ENCODE data around the gene SLC30A4. TPM values are rescaled to one million over a fixed set of nuclear protein-coding genes. Genes with fewer than 3 reads are reported as not detected.

Gene SLC30A4, protein sequence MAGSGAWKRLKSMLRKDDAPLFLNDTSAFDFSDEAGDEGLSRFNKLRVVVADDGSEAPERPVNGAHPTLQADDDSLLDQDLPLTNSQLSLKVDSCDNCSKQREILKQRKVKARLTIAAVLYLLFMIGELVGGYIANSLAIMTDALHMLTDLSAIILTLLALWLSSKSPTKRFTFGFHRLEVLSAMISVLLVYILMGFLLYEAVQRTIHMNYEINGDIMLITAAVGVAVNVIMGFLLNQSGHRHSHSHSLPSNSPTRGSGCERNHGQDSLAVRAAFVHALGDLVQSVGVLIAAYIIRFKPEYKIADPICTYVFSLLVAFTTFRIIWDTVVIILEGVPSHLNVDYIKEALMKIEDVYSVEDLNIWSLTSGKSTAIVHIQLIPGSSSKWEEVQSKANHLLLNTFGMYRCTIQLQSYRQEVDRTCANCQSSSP
- 1 to 10 TPM; 1.8 to 4.5 (median 3.0) TPM for total RNA-seq
- long read RNA-seq, partial matches to known transcripts = 0 of 1 reads
- long read RNA-seq, other reads (novel, unspliced or antisense) = 1 of 1 reads

DNA sequence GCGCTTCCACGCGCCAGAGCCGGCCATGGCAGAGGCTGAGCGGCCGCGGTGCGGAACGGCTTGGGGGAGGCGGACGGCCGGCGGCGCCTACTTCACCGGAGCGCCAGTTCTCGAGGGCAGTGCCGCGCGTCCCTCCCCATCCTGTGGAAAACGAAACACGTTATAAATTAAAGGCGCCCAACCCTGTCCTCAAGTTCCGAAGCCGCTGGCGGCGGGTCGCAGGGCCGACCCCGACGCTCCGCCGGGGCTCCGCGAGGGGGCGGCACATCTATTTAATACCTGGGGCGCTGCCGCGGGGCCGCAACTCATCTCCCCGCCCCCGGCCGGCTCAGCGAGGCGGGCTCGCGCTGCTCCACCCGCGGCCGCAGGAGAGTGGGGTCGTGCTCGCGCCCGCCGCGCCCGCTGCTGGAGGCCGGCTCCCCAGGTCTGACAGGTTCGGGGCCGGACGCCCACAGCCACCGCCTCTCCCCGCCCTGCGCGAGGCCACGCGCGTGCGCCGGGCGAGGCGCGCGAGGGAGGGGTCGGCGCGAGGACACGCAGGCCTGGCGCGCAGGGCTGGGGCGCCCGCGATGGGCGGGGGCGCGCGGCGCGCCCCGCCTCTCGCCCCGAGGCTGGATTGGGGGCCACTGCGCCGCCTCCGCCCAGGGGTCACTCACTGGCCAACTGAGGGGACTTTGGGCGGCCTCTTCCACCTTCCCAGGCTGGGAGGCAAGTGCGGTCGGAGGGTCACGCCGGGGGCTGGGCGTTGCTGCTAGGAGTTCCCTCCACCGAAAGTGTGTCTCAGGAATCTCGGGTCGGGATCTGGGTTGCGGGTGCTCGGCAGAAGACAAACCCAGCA is at the start of gene SLC30A4:
Gene SLC30A4 (minus strand): TSS at position 428 of the 838 bp plus-strand sequence. CDS start 401 bp downstream, at position 27.
- whole genome bisulfite sequencing (ENCODE audit: insufficient coverage, low coverage, low lambda C conversion rate, missing lambda C conversion rate) = 0% methylated on average over 12 of the region's 106 CpGs
- Histone ChIP-seq H3K9me3 (no peaks in the 10 kb centered on the region), H3K4me1 (peaks cover 0 to 13% (median 6%) of the 10 kb centered on the region in 4 donors), H3K27ac (peak within 1 kb of the TSS; percentile 51 to 61 (median 59)), H3K36me3 (no peaks in the 10 kb centered on the region), H3K4me3 (peak within 1 kb of the TSS; percentile 77 to 85 (median 82)), H3K27me3 (no peaks in the 10 kb centered on the region)
- intact Hi-C loops (cut with DNase I) = no loop called here
- ATAC-seq (peak; percentile 82 to 95 (median 90)), DNase-seq (peak; percentile 72 to 80 (median 77))
- TF ChIP-seq, protein P1, sequence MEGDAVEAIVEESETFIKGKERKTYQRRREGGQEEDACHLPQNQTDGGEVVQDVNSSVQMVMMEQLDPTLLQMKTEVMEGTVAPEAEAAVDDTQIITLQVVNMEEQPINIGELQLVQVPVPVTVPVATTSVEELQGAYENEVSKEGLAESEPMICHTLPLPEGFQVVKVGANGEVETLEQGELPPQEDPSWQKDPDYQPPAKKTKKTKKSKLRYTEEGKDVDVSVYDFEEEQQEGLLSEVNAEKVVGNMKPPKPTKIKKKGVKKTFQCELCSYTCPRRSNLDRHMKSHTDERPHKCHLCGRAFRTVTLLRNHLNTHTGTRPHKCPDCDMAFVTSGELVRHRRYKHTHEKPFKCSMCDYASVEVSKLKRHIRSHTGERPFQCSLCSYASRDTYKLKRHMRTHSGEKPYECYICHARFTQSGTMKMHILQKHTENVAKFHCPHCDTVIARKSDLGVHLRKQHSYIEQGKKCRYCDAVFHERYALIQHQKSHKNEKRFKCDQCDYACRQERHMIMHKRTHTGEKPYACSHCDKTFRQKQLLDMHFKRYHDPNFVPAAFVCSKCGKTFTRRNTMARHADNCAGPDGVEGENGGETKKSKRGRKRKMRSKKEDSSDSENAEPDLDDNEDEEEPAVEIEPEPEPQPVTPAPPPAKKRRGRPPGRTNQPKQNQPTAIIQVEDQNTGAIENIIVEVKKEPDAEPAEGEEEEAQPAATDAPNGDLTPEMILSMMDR (IDR thresholded peaks at IDR 0.05) = peak; percentile 8 to 44 (median 42)
- peak; percentile 58 for TF ChIP-seq POLR2A (IDR thresholded peaks at IDR 0.05)

DNA sequence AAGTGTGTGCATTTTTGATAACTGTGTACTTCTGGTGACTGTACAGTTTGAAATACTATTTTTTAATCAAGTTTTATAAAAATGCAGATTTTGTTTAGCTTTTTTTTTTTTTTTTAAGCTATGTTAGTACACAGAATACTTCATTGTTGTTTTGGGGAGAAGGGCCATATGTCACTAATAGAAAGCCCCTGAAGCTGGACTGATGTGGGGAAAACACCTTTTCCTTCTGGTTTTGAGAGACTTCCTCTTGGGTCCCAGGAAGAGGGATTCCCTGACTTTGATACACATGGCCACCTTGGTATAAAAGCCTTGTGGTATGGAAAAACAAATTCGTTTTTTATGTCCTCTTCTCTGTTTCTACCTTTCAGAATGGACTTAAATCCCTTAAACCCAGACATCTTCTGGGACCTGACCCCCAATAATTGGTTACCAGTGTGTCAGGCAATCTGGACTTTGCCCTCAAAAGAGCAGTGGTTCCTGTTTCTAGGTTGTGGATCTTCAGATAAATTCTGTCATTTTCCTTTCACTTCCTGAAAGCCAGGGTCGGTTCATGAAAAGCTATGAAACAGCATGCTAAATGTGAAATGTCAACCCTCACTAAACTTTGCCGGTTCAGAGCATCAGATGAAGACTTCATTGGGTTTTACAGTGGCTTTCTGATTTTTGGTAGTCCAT is 33.5 kb upstream of the SLC30A4 start:
- ATAC-seq = no peak
- no peaks in the 10 kb centered on the region for H3K4me1 ChIP-seq
- no peaks in the 10 kb centered on the region for H3K9me3 ChIP-seq
- H3K36me3 ChIP-seq = no peaks in the 10 kb centered on the region
- DNase-seq = no peak
- TF ChIP-seq, protein P1 (IDR thresholded peaks at IDR 0.05) = no peak
- H3K27me3 ChIP-seq = no peaks in the 10 kb centered on the region
- no peak overlapping the region for H3K4me3 ChIP-seq
- intact Hi-C loops (cut with DNase I) = no loop called here
- H3K27ac ChIP-seq = no peak overlapping the region
- WGBS (ENCODE audit: insufficient coverage, low coverage, low lambda C conversion rate, missing lambda C conversion rate) = 23% methylated on average over 3 of the region's 3 CpGs

GRCh38 chr15:45551676-45552075 is 29.1 kb upstream of the SLC30A4 start:
- H3K36me3 ChIP-seq = no peaks in the 10 kb centered on the region
- H3K4me3 ChIP-seq = no peak overlapping the region
- no peaks in the 10 kb centered on the region for H3K27me3 ChIP-seq
- ATAC-seq (no peak), DNase-seq (no peak)
- H3K9me3 ChIP-seq = no peaks in the 10 kb centered on the region
- WGBS (ENCODE audit: insufficient coverage, low coverage, low lambda C conversion rate, missing lambda C conversion rate) = 49% methylated on average over 3 of the region's 3 CpGs
- H3K27ac ChIP-seq = no peak overlapping the region
- H3K4me1 ChIP-seq = no peaks in the 10 kb centered on the region
- TF ChIP-seq POLR2A (IDR thresholded peaks at IDR 0.05) = no peak
- TF ChIP-seq, protein P1 (IDR thresholded peaks at IDR 0.05) = no peak
- intact Hi-C loops (cut with DNase I) = no loop called here

DNA sequence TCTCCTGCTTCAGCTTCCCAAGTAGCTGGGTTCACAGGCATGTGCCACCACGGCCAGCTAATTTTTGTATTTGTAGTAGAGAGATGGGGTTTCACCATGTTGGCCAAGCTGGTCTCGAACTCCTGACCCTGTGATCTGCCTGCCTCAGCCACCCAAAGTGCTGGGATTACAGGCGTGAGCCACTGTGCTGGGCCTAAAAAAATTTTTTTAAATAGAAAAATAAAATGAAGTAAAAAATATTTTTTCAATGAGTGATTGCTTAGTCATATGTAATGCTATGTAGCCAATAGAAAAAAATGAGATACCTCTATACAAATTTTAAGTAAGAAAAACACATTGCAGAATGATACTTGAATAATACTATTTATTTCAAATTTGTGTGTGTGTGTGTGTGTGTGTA is 27.9 kb upstream of the SLC30A4 start:
- H3K27me3 ChIP-seq = no peaks in the 10 kb centered on the region
- no peaks in the 10 kb centered on the region for H3K36me3 ChIP-seq
- intact Hi-C loops (cut with DNase I) = no loop called here
- WGBS (ENCODE audit: insufficient coverage, low coverage, low lambda C conversion rate, missing lambda C conversion rate) = 96% methylated on average over 2 of the region's 3 CpGs
- TF ChIP-seq, protein P1 (IDR thresholded peaks at IDR 0.05) = no peak
- H3K4me1 ChIP-seq = no peaks in the 10 kb centered on the region
- no peak overlapping the region for H3K4me3 ChIP-seq
- H3K27ac ChIP-seq = no peak overlapping the region
- DNase-seq (no peak), ATAC-seq (no peak)
- no peaks in the 10 kb centered on the region for H3K9me3 ChIP-seq
